Measurements from ENCODE around the gene SURF4. TPM values are rescaled to one million over a fixed set of nuclear protein-coding genes. Genes with fewer than 3 reads are reported as not detected.
"Not testable (repeated sequence)": the region's sequence is repeated elsewhere in the genome, so short reads cannot be mapped to it uniquely, and the experiment has no call there.

SURF4 gene
- total RNA-seq, 1 donor from 2014 or later, result 128 TPM

DNA sequence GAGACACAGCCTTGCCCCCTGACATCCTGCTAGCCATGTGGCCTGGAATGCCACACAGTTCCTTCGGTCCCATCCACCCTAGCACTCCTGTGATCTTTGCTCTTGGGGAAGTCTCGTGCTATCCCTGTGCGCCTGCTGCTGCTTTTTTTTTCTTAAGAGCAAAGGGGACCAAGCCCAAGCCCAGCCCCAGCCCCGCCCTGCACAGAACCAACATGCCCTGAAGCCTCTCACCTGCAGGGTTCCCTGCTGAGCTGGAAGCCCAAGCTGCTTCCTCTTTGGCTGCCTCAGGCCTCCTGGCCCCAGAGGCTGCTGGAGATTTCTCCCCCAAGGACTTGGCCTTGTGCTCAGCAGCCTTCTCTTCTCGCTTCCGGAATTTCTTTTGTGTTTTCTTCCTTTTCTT, 41.7 kb downstream of the SURF4 start:
- DNase-seq (ENCODE audit: low spot score), result peak; percentile 66

GRCh38 chr9:133333566-133333965, 42.3 kb downstream of the SURF4 start:
- DNase-seq (ENCODE audit: low spot score), result peak; percentile 42

DNA sequence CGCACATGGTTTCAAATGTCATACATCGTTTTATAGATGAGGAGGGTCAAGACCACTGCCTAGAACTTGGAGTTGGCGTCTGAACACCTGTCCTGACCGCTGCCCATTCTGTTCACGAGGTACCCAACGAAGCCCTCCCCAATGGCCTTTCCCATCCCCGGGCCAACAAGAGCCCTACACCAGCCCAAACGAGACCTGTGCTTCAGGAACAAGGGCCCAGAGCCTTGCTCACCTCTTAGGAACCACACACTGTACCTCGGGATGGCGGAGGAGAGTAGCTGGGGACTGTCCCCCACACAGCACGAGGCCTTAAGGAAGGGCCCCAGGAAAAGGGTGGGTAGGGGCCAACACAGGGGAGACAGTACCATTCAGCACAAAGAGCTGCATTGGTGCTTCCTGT, 42.8 kb downstream of the SURF4 start:
- DNase-seq (ENCODE audit: low spot score), result peak; percentile 29

DNA sequence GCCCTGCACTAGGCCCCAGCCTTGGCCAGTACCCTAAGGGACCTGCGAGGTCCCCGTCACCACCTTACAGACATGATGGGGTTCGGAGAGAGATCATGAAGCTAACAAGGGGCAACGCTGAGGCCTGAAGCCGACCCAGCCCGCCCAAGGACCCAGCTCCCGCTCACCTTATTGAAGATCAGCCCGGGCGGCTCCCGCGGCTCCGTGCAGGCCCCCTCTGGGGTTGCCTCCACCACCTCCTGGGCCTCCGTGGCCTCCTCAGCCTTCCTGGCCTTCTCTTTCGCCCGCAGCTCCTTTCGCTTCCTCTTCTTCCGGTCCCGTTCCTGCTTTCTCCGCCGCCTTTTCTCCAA, 43.5 kb downstream of the SURF4 start:
- no peak for DNase-seq (ENCODE audit: low spot score)

DNA sequence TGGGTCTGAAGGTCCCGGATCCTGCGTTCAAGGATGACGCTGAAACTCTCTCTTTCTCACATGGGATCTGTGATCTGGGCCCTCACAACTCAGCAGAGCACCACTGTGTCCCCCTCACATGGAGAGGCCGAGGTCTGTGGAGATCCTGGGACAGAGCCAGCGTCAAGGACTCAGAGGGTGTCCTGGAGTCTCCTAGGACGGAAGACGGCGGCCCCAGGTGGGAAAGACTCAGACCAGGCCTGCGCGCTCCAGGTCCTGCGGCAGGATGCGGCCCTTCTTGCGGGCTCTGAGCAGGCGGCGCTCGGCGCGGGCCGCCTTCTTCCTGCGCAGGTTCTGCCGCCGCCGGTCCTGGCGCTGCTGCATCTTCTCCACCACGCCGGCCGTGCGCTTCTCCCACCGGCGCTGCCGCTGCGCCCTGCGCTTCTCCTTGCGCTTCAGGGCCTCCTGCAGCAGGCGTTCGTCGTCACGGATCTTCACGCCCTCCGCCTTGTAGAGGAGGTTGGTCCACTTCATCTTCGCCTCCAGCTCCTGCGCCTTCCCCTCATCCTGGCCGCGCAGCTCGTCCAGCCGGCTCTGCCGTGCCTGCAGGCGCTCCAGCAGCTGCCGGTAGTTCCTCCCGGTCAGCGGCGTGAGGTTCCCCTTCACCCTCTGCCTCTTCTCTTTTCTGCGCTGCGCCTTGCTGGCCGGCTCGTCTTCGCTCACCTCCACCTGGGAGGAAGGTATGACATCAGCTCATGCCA, 44.0 kb downstream of the SURF4 start:
- peak; percentile 40 for DNase-seq (ENCODE audit: low spot score)

- no peak for DNase-seq (ENCODE audit: low spot score)
These were observed 44.6 kb downstream of the SURF4 start for GRCh38 chr9:133331221-133331620.

- DNase-seq (ENCODE audit: low spot score), result peak; percentile 41
These were observed 46.3 kb downstream of the SURF4 start for GRCh38 chr9:133329306-133330156.

DNA sequence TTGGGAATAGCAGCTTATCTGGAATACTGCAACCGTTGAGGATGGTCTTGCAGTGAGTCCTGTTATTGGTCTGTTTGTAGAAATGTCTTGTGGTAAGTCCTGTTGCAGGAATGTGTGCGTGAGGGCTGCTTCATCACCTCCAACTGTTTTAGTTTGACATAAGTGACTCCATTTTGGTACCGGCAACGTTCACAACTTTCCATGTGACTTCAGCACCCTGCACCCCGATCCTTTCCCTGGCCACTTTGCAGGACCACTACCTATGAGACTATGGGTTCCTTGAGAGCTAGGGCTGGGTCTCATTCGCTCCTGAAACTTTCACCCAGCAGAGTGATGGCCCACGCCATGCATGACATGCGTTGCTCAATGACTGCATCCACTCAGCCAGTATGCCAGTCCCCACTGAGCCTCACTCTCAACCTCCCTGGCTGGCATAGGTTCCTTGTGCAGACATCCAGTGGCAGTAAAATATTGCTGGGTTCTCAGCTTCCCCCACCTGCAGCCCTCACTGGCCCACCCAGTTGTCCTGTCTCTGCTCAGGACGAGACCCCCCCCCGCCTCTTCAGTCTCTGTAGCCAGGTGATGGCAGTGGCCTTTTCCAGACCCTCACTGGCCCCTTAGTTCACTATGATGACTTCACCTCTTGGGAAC, 47.9 kb downstream of the SURF4 start:
- DNase-seq (ENCODE audit: low spot score), result peak; percentile 19

GRCh38 chr9:133327021-133327420, 48.8 kb downstream of the SURF4 start:
- DNase-seq (ENCODE audit: low spot score), result not testable (repeated sequence)

GRCh38 chr9:133323991-133324703, 51.7 kb downstream of the SURF4 start:
- peak; percentile 22 for DNase-seq (ENCODE audit: low spot score)

- DNase-seq (ENCODE audit: low spot score), result peak; percentile 27
These were observed 52.6 kb downstream of the SURF4 start for GRCh38 chr9:133323211-133323610.

DNA sequence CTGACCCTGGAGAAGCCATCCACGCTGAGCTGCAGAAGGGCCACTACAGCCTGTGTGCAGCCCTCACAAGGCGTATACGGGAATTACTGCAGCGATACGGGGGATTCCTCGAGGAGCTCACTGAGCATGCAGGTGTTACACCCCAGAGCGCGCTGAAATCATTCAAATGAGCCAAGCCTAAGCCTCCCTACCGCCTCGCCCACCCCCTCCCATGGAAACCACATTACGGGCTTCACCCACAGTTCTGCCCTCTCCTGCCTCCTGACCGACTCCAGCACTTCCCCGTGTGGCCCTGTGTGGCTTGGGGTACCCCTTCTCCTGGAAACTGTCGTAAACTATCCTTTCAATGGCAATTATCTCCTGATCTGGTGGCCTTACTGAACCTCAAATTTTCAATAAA, 53.2 kb downstream of the SURF4 start:
- DNase-seq (ENCODE audit: low spot score), result no peak

GRCh38 chr9:133321411-133321935, 54.4 kb downstream of the SURF4 start:
- DNase-seq (ENCODE audit: low spot score), result peak; percentile 33

DNA sequence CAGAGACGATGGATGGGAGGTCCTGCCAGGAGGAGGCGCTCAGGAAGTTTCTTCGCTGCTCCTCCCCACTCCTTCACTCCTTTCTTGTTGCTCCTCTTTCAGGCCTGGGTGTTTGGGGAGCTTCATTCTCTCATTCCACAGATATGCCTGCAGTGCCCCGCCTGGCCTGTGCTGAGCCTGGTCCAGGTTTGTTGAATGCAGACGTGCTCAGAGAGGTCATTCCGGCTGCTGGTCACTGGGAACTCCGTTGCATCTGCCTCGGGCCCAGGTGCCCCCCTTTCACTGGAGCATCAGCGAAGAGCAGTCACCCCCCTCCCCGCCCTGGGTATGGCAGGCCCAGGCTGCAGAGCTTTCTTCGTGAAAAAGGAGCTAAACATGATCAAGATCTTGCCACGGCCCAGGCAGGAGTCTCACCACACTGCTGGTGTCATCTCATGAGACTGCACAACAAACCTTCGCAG, 55.4 kb downstream of the SURF4 start:
- DNase-seq (ENCODE audit: low spot score), result no peak

DNA sequence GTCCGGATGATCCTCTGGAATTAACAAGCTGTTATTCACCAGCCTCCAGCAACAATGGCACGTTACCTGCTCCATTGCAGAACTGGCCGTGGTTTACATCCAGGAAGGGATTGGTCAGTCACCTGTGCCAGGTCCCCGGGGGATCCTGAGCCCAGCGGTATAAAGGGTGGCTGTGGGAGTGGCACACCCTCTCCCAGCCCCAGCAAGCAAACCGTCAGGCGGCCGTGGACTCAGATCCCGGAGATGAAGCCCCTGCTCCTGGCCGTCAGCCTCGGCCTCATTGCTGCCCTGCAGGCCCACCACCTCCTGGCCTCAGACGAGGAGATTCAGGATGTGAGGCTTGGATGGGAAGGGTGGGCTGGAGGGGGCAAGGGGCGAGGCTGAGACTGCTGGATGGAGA, 58.3 kb downstream of the SURF4 start:
- DNase-seq (ENCODE audit: low spot score), result not testable (repeated sequence)

GRCh38 chr9:133315997-133316396, 59.9 kb downstream of the SURF4 start:
- no peak for DNase-seq (ENCODE audit: low spot score)

Other genes with a start within 250 kb of the SURF4 start
- 17.2 TPM for gene GBGT1, start 212.1 kb downstream of the SURF4 start, total RNA-seq
- gene OBP2B, start 166.8 kb downstream of the SURF4 start, total RNA-seq, result not detected
- 25.4 TPM for gene ABO, start 100.9 kb downstream of the SURF4 start, total RNA-seq
- gene SURF6, start 39.9 kb downstream of the SURF4 start, total RNA-seq, result 19.6 TPM
- 31.2 TPM for gene MED22, start 27.9 kb downstream of the SURF4 start, total RNA-seq
- 2,501 TPM for gene RPL7A, start 27.8 kb downstream of the SURF4 start, total RNA-seq
- 42.2 TPM for gene SURF1, start 19.6 kb downstream of the SURF4 start, total RNA-seq
- gene SURF2, start 19.5 kb downstream of the SURF4 start, total RNA-seq, result 26.0 TPM
- 0.75 TPM for gene STKLD1, start 306 bp upstream of the SURF4 start, total RNA-seq
- 19.5 TPM for gene REXO4, start 42.0 kb upstream of the SURF4 start, total RNA-seq
- gene ADAMTS13, start 46.3 kb upstream of the SURF4 start, total RNA-seq, result 3.5 TPM
- gene CACFD1, start 83.9 kb upstream of the SURF4 start, total RNA-seq, result 24.9 TPM
- 19.6 TPM for gene SLC2A6, start 103.0 kb upstream of the SURF4 start, total RNA-seq
- not detected for gene MYMK, start 148.9 kb upstream of the SURF4 start, total RNA-seq
- 8.8 TPM for gene ADAMTSL2, start 158.6 kb upstream of the SURF4 start, total RNA-seq
- not detected for gene FAM163B, start 233.3 kb upstream of the SURF4 start, total RNA-seq